Endothelial cell of umbilical vein (primary cell): Measurements from ENCODE around the gene CPA1.

Experiments
- EZH2 ChIP-seq: IDR thresholded peaks from 2 replicates; pipeline ENCODE4 v1.6.1; 2012; ENCODE audit warnings: borderline replicate concordance, low read depth, mild to moderate bottlenecking, moderate library complexity, low read length, inconsistent platforms; ENCODE audit not compliant: severe bottlenecking
- TF ChIP-seq, protein P1 (sequence below), 2 donors: IDR thresholded peaks; 1 replicate in 1 of 2; 2 replicates in 1 of 2; pipeline ENCODE4 v1.5.1; 2011; ENCODE audit warnings: low read length in 2 of 2, mild to moderate bottlenecking in 2 of 2, moderate library complexity in 2 of 2, control low read depth in 1 of 2, inconsistent platforms in 1 of 2, low read depth in 1 of 2; ENCODE audit not compliant: insufficient read depth in 1 of 2; ENCODE audit errors: extremely low read depth in 1 of 2

DNA sequence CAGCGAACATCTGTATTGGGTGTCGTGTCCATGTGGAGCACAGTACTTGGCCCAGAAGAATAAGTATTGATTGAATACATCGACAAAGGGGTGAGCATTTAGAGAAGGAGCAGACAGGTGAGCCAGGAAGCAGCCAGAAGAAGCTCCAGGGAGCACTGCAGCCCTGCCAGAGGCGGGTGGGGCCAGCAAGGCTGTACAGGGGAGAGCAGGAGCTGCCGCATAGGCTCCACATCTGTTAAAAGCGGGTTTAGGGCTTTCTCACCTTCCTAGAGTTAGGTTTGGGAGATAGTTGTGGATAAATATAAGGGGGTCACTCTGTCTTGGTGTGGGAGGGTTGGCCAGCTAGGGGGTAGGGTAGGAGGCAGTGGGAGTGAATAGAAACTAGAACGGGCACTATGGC is 1.3 kb upstream of the CPA1 start:
- no peak for TF ChIP-seq EZH2
- TF ChIP-seq, protein P1, sequence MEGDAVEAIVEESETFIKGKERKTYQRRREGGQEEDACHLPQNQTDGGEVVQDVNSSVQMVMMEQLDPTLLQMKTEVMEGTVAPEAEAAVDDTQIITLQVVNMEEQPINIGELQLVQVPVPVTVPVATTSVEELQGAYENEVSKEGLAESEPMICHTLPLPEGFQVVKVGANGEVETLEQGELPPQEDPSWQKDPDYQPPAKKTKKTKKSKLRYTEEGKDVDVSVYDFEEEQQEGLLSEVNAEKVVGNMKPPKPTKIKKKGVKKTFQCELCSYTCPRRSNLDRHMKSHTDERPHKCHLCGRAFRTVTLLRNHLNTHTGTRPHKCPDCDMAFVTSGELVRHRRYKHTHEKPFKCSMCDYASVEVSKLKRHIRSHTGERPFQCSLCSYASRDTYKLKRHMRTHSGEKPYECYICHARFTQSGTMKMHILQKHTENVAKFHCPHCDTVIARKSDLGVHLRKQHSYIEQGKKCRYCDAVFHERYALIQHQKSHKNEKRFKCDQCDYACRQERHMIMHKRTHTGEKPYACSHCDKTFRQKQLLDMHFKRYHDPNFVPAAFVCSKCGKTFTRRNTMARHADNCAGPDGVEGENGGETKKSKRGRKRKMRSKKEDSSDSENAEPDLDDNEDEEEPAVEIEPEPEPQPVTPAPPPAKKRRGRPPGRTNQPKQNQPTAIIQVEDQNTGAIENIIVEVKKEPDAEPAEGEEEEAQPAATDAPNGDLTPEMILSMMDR (IDR thresholded peaks at IDR 0.05; ENCODE audit: extremely low read depth in 1 of 2, insufficient read depth in 1 of 2, low read depth in 1 of 2, low read length in 2 of 2): no peak
